Measurements from ENCODE around the gene YIF1A.

- no peak for TF ChIP-seq CTCF (IDR thresholded peaks at IDR 0.05)
- no peak for TF ChIP-seq POLR2A (IDR thresholded peaks at IDR 0.05)
Measured at GRCh38 chr11:66297610-66298009, 8.7 kb upstream of the YIF1A start.
